Esophagus mucosa (tissue), 1 donor: ENCODE data around the gene ZNF341. TPM values are rescaled to one million over a fixed set of nuclear protein-coding genes. Genes with fewer than 3 reads are reported as not detected.

Source experiments
- total RNA-seq: library from RNA; stranded (reverse); gene quantifications from one replicate; pipeline ENCODE4 v1.2.4, GENCODE V29; 2023
- donor health status: DM: yes; HTN: yes; CAD: no.

Gene ZNF341
- total RNA-seq, 1 donor from 2014 or later: 1.6 TPM

Other genes with a start within 250 kb of the ZNF341 start
- 9.0 TPM for gene CBFA2T2, start 241.9 kb upstream of the ZNF341 start, total RNA-seq
- not detected for gene C20orf144, start 69.7 kb upstream of the ZNF341 start, total RNA-seq
- gene ACTL10, start 65.1 kb upstream of the ZNF341 start, total RNA-seq: 2.0 TPM
- gene NECAB3, start 57.6 kb upstream of the ZNF341 start, total RNA-seq: 8.0 TPM
- gene E2F1, start 45.6 kb upstream of the ZNF341 start, total RNA-seq: 3.7 TPM
- gene PXMP4, start 11.7 kb upstream of the ZNF341 start, total RNA-seq: 9.6 TPM
- 77.8 TPM for gene CHMP4B, start 79.4 kb downstream of the ZNF341 start, total RNA-seq